HG03378 (cell line): ENCODE data around the gene CFAP206.

Experiments
- ATAC-seq: cut with Tn5 transposase; IDR thresholded peaks from one replicate; pipeline ENCODE4 v1.9.1; 2021; ENCODE audit warnings: mild to moderate bottlenecking, moderate library complexity; ENCODE audit not compliant: unreplicated experiment

Gene CFAP206, protein sequence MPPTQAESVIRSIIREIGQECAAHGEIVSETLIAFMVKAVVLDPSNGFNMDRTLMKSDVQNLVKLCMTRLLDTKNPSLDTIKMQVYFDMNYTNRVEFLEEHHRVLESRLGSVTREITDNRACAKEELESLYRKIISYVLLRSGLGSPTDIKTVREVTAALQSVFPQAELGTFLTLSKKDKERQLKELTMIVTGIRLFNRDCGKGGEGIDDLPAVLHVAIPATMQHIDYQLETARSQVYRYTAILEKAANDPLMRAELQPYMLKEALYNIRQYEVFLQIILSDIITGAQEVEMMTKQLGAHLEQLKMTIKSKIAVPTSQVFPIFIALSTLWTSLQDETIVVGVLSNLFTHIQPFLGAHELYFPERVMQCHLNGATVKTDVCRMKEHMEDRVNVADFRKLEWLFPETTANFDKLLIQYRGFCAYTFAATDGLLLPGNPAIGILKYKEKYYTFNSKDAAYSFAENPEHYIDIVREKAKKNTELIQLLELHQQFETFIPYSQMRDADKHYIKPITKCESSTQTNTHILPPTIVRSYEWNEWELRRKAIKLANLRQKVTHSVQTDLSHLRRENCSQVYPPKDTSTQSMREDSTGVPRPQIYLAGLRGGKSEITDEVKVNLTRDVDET

DNA sequence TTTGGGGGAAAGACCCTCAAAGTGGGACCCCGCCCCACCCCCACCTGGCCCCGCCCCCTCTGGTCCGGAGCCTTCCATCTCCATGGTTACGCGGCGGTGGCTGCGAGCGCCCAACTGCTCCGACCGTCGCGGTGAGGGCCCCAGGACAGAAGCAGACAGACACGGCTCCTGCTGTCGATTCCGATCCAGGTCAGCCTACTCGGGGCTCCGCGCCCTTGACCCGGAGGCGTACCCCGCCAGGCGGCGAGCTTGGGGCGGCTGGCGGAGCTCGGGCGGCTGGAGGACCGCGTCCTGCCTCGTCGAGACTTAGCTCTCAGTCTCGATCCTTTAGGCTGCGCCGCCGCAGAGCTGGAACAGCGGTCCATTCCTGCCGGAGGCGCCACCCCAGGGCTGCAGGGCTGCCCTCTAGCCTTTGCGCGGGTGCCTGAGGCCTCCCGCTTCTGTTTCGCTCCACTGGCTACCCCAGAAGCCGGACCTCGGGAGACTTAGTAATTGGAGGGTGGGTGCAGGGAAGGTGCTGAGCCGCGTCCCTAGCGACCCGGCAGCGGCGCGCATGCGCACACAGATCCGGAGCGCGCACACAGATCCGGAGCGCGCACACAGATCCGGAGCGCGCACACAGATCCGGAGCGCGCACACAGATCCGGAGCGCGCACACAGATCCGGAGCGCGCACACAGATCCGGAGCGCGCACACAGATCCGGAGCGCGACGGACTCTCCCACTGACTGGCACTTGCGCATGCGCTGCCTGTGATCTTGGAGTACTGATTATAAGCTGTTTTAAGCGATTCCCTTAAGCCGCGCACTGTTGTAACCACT is at the start of gene CFAP206:
TSS of gene CFAP206 (plus strand) at position 72 of the 820 bp plus-strand sequence. CDS start 1,868 bp downstream, outside the sequence.
- ATAC-seq = peak; percentile 76

DNA sequence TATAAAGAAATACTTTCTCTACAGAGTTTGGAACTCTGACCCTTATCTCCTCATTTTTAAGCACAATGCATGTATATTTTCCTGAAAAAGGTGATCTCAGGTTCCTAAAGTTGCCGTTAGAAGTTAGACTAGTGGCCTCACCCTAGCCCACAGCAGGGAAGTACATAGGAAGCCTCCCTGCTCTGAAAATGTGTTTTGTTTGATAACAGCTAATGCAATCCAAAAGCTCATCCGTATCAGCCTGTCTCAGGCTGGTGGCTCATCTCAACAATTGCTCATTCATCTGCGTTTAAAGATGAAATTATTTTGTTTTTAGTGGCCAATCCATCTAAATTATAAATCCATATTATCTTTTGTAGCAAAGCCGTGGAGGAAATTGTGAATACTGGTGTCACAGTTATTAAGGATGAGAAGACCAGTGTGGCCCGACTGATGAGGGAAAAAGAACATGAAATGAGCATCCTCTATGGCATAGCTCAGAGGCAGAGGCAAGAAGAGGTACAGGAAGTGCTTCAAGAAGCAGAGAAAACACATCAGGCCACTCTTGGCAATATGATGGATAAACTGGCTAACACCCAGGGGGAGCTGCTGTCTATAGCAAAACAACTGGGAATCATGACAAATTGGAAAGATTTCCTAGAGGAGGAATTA is 43.0 kb upstream of the CFAP206 start:
- no peak for ATAC-seq

DNA sequence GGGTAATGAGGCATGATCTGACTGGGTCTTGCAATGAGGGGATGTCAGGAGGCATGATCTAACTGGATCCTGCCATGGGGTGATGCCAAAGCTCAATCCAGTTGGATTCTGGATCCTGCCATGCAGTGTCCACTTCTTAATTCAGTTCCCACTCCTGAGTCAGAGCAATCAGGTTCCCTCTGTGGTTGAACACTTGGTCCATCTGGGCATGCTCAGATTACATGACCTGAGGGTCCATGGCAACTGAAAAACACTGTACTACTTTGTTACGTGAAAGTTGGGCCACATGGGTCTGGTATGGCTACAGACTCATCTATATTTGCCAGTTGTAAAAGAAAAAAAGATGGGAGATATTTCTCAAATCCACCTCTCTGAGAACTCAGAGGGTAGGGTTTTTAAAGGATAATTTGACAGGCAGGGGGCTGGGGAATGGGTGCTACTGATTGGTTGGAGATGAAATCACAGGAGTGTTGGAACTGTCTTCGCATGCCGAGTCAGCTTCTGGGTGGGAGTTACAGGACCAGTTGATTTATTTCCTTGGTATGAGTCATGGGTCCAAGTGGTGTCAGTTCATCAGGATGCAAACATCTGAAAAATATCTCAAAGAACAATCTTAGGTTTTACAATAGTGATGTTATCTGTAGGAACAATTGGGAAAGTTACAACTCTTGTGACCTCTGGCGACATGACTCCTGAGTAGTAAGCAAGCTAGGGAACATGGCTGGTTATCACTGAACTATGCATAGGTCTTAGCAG is 41.5 kb upstream of the CFAP206 start:
- no peak for ATAC-seq

DNA sequence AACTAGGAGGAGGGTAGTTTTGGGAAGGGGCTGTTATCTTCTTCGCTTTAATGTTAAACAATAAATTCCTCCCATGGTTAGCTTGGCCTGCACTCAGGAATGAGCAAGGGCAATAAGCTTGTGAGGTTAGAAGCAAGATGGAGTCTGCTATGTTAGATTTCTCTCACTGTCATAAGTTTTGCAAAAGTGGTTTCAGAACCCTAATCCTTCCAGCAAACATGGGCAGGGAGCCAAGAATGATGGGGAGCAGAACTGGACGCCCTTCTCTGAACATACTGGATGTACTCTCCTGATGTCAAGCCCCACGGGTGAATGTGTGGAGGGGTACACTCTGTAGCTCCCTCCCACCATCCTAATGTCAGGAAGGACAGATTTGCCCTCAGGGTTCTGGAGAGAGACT is 40.9 kb upstream of the CFAP206 start:
- ATAC-seq = no peak

DNA sequence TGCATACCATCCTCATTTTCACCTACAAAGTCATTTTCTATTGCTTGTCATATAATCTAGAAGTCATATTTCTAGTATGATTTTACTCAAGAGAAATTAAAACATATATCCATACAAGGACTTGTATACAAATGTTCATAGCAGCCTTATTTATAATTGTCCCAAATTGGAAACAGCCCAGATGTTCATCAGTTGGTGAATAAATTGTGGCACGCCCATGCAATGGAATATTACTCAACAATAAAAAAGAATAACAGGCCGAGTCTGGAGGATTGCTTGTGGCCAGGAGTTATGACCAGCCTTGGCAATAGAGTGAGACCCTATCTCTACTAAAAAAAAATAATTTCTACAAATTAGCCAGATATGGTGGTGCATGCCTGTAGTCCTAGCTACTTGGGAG is 34.4 kb upstream of the CFAP206 start:
- no peak for ATAC-seq

DNA sequence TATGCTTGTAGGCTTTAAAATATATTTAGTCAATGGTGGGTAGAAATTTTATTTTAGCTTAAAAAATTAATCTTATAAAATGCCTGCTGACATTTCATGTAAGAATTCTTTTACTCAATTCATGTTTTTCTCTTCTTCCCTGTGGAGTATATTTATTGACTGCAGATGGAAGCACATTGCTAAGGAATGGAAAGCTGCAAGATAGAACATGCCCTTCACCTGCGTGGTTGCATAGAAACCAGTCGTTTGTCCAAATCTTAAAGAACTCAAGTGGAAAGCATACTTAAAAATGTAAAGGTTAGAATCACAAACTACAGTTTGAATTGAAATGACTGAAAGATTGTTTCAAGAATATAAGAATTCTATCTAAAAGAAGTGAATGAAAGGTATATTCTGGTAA is 32.5 kb upstream of the CFAP206 start:
- no peak for ATAC-seq

DNA sequence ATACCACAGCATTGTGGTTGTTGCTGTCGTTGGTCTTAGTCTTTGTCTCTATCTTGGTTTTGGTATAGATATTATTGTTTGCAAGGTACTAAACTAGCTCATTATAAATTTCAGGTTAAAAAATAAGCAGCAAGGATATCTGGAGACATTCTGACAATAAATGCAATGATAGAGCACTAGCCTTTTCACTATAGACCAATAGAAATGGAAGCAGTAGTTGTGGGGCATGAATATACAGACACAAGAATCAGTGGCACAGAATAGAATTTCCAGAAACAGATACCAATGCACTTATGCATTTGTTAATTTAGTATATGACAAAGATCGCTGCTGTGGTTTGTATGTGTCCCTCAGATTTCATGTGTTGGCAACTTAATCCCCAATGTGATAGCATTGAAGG is 31.1 kb upstream of the CFAP206 start:
- ATAC-seq = no peak

DNA sequence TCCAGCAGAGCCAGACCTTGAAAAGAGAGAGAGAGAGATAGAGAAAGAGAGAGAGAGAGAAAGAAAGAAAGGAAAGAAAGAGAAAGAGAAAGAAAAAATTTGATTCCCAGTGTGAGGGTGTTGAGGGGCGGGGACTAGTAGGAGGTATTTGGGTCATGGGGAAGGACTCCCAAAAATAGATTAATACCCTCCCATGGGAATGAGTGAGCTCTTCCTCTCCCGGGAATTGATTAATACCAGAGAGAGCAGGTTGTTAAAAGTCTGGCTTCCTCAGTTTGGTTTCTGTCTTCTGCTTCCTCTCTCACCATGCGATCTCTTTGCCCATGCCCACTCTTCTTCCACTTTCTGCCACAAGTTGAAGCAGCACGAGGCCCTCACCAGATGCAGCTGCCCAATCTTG is 28.8 kb upstream of the CFAP206 start:
- ATAC-seq = no peak

DNA sequence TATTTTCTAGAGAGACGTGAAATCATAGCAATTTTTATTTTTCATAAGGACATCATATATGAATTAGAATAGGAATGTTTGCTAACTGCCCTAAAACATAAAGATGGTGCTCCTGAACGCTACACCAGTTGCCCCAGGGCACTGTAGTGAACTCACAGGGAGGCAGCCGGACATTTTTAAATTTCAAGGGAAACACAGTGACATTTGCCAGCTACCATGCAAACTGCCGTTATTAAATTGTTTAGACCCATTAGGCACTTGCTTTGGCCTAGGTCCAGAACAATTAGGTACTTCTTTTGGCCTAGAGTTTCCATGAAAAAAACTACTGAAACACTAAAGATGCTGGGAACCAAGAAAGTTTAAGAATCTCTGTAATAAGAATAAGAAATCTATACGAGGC is 24.9 kb upstream of the CFAP206 start:
- no peak for ATAC-seq

DNA sequence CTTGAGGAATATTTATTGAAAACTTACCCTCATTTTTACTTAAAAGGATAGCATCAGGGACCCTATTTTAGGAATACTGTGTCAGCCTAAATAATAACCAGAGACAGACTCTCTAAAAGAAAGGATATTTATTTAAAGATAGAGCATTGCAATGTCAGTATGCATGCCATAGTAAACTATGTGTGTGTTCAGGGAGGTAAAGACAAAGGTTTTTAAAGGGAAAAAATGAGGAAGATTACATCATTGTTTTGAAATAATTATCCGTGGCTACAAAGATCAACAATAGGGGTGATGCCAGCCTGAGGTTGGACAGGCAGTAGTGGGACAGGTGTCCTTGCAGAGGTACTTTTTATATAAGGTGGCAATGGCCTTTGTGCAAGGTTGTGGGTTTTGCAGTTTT is 23.7 kb upstream of the CFAP206 start:
- no peak for ATAC-seq

DNA sequence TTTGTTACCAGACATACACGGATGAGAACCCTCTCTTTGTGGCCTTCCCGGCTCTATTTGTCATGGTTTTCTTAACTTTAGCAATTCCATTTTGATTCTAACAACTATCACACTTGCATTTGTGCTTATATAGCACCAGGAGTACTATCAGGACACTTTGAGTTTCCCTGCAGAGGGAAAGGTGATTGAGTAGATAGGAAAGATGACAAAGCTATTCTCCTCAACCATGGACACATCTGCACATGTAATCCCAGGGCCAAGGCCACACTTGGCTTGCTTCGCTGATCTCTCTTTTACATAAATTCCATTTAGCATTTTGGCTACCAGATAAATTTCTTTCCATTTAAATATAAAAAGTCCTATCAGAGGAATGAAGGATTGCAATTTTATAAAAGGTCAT is 23.3 kb upstream of the CFAP206 start:
- ATAC-seq = no peak

DNA sequence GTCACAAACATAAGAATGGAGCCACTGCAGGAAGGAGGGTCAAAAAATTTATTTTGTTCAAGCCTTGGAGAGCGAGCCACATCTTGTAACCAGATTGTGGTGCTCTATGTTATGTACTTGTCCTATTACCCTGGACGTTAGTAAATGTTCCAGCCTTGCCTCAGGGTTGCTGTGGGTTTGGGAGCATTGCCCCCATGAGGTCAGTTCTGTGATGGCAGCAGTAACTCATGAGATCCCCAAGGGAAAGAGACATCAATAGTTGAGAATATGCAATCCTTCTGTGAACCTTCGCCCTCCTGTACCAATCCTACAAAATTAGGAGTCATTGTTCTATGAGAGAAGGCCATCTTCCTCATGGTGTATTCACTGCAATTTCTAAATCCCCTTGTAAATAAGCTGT is 16.4 kb upstream of the CFAP206 start:
- ATAC-seq = peak; percentile 68

DNA sequence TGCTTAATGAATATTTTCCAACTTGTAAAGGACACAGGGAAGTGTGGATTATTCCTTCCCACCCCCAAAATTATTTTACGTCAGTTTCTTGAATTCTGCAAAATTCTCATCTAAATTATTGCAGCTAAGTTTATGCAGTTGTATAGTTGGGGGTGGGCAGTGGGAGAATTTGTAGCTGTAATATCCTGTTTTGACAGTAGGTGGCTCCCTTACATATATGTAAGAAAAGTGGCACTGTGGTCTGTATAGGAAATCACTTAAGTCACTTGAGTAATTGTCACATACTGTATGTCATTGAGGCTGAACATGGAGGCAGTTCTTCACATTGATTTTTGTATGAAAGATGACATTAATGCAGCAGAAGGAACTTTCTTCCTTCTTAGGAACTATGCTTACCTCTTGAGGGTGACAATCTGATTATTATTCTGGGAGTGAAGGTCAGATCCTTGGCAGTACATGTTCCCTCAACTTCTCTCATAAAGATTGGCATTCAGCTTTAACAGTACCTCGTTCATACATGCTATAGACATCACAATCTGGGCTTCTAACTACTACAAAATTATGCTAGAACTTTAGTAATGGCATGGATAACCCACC is 14.6 kb upstream of the CFAP206 start:
- peak; percentile 92 for ATAC-seq

DNA sequence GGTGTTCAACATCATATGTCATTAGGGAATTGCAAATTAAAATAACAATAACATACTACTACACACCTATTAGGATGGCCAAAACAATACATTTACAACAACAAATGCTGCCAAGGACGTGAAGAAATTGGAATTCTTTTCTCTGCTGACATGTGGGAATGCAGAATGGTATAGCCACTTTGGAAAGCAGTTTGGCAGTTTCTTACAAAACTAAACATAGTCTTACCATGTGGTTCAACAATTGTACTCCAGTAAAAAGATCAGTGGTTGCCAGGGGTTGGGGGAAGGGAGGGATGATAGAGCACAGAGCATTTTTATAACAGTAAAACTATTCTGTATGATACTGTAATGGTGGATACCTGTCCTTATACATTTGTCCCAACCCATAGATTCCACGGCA is 12.3 kb upstream of the CFAP206 start:
- no peak for ATAC-seq

DNA sequence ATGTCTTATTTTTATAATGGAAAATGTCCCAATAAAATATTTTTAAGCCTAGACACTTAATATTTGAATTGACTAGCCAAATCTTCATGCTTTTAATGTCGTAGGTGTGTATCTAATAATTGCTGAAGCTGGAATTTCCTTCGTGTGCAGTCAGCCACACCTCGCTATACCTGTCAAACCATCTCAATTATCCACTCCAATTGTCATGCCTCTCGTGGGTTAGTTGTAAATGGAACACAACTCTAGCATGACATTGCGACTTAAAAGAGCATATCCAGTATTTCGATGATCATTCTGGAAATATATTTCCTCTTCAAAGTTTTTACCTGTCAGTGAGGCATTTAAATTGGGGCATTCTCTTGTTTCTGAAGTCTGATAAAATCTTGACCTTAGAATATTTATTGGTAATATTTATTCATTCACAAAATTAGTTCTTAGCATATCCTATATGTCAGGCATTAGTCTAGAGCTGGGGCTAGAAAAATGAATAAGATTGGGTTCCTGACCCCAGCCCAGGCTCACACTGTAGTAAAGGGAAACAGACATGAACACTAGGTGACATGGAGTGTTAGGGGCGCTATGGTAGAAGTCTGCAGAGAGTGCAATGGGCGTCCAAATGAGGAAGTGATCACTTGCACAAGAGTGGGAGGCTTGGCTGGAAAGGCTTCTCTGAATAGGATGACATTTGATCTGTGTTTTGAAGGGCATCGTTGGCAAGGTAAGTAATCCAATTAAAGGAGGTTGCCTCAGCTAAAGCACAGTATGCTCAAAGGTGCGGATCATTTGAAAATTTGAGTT is 11.0 kb upstream of the CFAP206 start:
- peak; percentile 62 for ATAC-seq

DNA sequence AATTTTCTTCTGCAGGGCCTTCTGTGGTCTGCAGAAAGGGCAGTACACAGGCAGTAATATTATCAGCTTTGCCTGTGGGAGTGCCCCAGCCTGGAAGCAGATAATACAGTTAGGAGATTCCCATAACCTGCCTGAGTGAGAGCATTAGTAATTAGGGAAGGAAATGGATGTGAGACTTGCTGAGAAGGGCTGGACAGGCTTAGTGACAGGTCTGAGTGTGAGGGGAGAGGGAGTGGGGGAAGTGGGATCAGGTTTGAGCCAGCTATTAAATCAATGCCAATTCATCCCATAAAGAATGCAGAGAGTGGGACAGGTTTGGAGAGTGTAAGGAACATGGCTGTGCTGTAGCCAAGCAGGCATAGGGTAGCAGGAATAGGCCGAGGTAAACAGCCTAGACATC is 10.1 kb upstream of the CFAP206 start:
- ATAC-seq = no peak

DNA sequence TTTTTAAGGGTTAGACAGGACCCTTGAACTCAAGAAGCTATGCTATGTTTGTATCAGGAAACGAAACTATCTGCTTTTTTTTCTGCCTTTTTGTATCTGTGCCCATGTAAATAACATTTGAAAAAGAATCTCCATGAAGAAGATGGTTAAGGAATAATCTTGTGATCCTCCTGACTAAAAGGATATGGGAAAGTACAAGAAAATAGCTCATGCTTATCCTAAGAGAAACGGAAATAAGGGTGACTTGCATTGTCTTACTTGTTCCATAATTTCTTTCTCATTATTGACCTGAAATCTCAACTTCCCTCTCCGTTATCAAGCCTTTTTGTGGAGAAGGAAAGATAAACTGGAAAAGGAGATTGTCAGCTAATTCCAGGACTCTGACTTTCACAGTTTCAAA is 5.9 kb upstream of the CFAP206 start:
- ATAC-seq = no peak

DNA sequence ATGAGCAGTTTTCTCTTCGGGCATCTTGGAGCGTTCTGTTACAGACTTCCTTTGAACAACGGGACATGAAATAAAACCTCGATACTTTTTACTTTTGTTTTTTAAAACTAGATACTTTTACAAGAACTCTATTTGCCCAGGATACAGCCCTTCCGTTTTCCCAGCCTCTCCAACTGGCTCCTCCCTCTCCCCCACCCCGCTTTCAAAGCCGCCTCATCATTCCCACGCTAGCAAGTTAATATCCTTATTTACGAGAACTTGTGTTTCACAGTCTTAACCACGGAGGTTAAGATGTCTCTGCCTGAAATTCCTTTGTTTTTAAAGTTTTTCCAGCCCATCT is 241 bp upstream of the CFAP206 start:
- ATAC-seq = peak; percentile 26

DNA sequence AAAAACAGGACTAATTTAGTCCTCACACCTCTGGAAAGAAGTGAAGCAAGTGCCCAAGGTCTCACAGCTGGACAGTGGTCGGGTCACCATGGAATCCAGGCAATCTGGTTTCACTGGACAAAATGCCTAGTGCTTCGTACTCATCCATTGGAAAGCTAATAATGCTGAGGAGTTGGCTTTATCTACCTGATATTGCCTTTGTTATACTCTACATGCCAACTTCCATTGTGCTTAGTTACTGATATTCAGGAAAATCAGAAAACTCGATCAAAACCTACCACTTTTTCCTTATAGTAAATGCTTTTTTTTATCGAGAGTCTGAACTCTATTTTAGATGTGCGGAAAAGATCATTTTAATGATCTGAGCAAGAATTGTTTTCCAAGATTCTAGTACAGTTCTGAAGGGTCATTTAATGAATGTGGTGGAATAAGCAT is 966 bp downstream of the CFAP206 start:
- no peak for ATAC-seq
